ENCODE data around the gene OR10H5. TPM values are rescaled to one million over a fixed set of nuclear protein-coding genes. Genes with fewer than 3 reads are reported as not detected.

Gene OR10H5, protein sequence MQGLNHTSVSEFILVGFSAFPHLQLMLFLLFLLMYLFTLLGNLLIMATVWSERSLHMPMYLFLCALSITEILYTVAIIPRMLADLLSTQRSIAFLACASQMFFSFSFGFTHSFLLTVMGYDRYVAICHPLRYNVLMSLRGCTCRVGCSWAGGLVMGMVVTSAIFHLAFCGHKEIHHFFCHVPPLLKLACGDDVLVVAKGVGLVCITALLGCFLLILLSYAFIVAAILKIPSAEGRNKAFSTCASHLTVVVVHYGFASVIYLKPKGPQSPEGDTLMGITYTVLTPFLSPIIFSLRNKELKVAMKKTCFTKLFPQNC
- total RNA-seq, result not detected

DNA sequence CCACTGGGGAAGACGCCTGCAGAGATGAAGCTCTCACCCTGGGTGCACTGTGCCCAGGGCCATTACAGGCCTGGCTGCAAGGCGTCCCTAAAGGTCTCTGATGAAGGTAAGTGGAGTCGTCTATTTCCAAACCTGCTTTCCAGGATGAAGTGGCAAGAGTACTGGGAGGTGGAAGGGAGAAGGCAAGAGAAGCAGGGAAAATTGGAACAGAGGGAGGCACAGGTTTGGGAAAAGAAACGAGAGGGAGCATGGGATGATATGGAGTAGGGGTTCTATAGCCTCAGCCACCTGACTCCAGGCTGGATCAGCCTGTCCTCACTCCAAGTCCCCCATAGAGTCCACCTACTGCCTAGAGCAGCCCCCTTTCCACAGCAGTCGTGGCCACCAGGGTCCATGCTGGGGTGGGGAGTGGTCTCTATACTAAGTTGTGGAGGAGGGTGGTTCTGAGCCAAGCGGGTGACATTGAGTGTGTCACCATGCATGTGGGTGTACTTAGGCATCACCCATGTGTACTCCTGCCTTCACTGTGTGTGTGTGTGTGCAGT, at the start of gene OR10H5:
TSS of gene OR10H5 (plus strand) at position 51 of the 545 bp plus-strand sequence. CDS start 6,388 bp downstream, outside the sequence.
- H3K36me3 ChIP-seq, result no peaks in the 10 kb centered on the region
- no peak for TF ChIP-seq POLR2A (IDR thresholded peaks at IDR 0.05)
- TF ChIP-seq, protein P1, sequence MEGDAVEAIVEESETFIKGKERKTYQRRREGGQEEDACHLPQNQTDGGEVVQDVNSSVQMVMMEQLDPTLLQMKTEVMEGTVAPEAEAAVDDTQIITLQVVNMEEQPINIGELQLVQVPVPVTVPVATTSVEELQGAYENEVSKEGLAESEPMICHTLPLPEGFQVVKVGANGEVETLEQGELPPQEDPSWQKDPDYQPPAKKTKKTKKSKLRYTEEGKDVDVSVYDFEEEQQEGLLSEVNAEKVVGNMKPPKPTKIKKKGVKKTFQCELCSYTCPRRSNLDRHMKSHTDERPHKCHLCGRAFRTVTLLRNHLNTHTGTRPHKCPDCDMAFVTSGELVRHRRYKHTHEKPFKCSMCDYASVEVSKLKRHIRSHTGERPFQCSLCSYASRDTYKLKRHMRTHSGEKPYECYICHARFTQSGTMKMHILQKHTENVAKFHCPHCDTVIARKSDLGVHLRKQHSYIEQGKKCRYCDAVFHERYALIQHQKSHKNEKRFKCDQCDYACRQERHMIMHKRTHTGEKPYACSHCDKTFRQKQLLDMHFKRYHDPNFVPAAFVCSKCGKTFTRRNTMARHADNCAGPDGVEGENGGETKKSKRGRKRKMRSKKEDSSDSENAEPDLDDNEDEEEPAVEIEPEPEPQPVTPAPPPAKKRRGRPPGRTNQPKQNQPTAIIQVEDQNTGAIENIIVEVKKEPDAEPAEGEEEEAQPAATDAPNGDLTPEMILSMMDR (IDR thresholded peaks at IDR 0.05), result no peak
- H3K27ac ChIP-seq, result no peak within 1 kb of the TSS
- H3K9me3 ChIP-seq, result no peaks in the 10 kb centered on the region
- no peaks in the 10 kb centered on the region for H3K4me1 ChIP-seq
- no peaks in the 10 kb centered on the region for H3K27me3 ChIP-seq
- no peak for DNase-seq
- intact Hi-C loops (cut with DNase I; ENCODE audit: low total_unique reads), result no loop called here
- H3K4me3 ChIP-seq, result no peak within 1 kb of the TSS

DNA sequence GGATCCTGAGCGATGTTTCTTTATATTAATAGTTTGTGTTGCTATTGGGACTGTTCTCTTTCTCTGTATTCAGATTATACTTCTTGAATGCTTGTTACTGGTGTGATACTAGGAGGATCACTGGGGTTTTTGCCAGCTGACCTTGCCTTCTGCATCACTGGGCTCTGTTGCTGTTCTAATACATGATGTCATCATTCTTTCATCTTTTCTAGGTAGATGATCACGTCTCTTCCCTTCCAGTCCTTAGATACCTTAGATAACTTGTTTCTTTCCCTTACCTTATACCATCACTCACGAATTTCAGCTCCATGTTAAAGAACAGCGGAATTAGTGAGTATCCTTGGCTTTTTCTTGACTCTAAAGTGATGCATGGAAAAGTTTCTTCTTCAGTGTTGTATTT, 49.7 kb upstream of the OR10H5 start, which contains the start of gene OR10H3:
TSS of gene OR10H3 (plus strand) at position 264 of the 400 bp plus-strand sequence. CDS start 3,408 bp downstream, outside the sequence.
- intact Hi-C loops (cut with DNase I; ENCODE audit: low total_unique reads), result no loop called here
- H3K36me3 ChIP-seq, result no peaks in the 10 kb centered on the region
- no peak within 1 kb of the TSS for H3K27ac ChIP-seq
- H3K9me3 ChIP-seq, result no peaks in the 10 kb centered on the region
- no peak for DNase-seq
- TF ChIP-seq, protein P1 (IDR thresholded peaks at IDR 0.05), result no peak
- TF ChIP-seq POLR2A (IDR thresholded peaks at IDR 0.05), result no peak
- H3K4me1 ChIP-seq, result no peaks in the 10 kb centered on the region
- no peaks in the 10 kb centered on the region for H3K27me3 ChIP-seq
- H3K4me3 ChIP-seq, result no peak within 1 kb of the TSS

DNA sequence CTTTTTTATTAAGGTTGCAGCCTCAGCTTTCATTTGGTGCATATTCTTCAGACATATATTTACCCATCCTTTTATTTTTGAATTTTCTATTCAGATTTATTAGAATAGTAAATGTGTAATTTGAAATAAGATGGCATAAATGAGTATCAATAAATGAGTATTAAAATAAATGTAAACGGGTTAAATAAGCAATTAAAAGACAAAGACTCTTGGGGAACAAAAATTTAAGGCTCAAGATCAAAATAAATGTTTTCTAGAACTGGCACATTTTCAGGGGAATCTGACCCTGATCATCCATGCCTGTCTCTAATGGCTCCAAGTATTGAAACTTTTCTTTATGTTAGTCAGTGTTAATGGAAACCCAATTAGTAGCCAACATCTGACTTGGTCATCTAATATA, 46.7 kb upstream of the OR10H5 start:
- no peak for DNase-seq
- Histone ChIP-seq H3K27me3 (no peaks in the 10 kb centered on the region), H3K4me3 (no peak overlapping the region), H3K9me3 (no peaks in the 10 kb centered on the region), H3K27ac (no peak overlapping the region), H3K4me1 (no peaks in the 10 kb centered on the region), H3K36me3 (no peaks in the 10 kb centered on the region)
- TF ChIP-seq POLR2A (IDR thresholded peaks at IDR 0.05), result no peak
- TF ChIP-seq, protein P1 (IDR thresholded peaks at IDR 0.05), result no peak
- intact Hi-C loops (cut with DNase I; ENCODE audit: low total_unique reads), result no loop called here

DNA sequence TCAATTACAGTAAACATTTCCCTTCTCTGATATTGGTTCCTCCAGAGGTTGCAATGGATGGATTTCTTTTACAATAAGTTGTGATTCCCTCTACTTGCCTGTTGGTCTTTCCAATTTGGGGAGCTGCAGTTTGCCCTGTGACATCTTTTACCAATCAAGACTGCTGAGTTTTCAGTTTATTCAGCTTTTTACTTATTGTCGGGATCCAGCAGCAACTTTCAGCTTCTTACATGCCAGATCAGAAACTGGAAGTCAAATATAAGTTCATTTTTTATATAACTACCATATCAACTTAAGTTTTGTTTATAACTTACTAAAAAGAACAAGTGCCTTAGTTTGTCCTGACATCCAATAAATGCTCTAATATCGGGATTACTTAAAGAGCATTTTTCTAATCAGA, 39.2 kb upstream of the OR10H5 start:
- Histone ChIP-seq H3K9me3 (no peaks in the 10 kb centered on the region), H3K4me1 (no peaks in the 10 kb centered on the region), H3K36me3 (no peaks in the 10 kb centered on the region), H3K4me3 (no peak overlapping the region), H3K27ac (no peak overlapping the region), H3K27me3 (no peaks in the 10 kb centered on the region)
- DNase-seq, result no peak
- intact Hi-C loops (cut with DNase I; ENCODE audit: low total_unique reads), result no loop called here
- TF ChIP-seq POLR2A (IDR thresholded peaks at IDR 0.05), result no peak
- TF ChIP-seq, protein P1 (IDR thresholded peaks at IDR 0.05), result no peak

DNA sequence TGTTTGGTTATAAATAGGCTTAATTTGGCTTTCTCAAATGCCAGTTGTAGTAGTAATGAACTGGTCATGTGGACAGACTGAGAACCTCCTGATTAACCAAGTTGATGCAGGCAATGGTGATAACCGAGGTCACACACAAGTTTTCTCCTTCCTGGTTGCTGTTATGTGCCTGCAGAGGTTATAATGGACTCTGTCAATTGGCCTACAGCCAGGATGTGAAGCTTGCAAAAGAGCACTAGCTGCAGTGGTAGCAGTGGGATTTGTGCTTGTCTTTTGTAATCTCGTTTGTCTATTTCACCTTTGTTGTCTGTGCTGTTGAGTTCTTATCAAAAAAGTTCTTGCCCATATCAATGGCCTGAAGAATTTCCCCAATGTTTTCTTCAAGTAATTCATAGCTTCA, 29.1 kb upstream of the OR10H5 start:
- Histone ChIP-seq H3K27ac (no peak overlapping the region), H3K36me3 (no peaks in the 10 kb centered on the region), H3K9me3 (no peaks in the 10 kb centered on the region), H3K4me1 (no peaks in the 10 kb centered on the region), H3K27me3 (peaks cover 0 to 3% of the 10 kb centered on the region in 2 donors), H3K4me3 (no peak overlapping the region)
- DNase-seq, result no peak
- intact Hi-C loops (cut with DNase I; ENCODE audit: low total_unique reads), result no loop called here
- TF ChIP-seq POLR2A (IDR thresholded peaks at IDR 0.05), result no peak
- TF ChIP-seq, protein P1 (IDR thresholded peaks at IDR 0.05), result no peak

Measured in uterus (tissue), 4 donors.